Measurements from ENCODE around the gene KRT10.

GRCh38 chr17:40843242-40843641 lies 20.8 kb upstream of the KRT10 start:
- TF ChIP-seq EP300 (IDR thresholded peaks at IDR 0.05; ENCODE audit: borderline replicate concordance) = no peak
- TF ChIP-seq, protein P1, sequence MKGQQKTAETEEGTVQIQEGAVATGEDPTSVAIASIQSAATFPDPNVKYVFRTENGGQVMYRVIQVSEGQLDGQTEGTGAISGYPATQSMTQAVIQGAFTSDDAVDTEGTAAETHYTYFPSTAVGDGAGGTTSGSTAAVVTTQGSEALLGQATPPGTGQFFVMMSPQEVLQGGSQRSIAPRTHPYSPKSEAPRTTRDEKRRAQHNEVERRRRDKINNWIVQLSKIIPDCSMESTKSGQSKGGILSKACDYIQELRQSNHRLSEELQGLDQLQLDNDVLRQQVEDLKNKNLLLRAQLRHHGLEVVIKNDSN (IDR thresholded peaks at IDR 0.05) = no peak

Data from Ishikawa (cell line).